Measurements from ENCODE around the gene CPT1C.

The CPT1C gene

GRCh38 chr19:49761625-49762311 is 70.9 kb downstream of the CPT1C start:
- DNase-seq (ENCODE audit: low read depth): no peak

- no peak for DNase-seq (ENCODE audit: low read depth)
Observed at GRCh38 chr19:49763230-49763629, 72.3 kb downstream of the CPT1C start, which contains the start of gene TSKS. TSKS (minus strand) TSS chr19:49763306; CDS start chr19:49763247, 59 bp downstream.
